Hematopoietic multipotent progenitor cell treated with erythropoietin and hydrocortisone succinate and interleukin-3 and kit ligand, for 6 days (in vitro differentiated cells): ENCODE results near the gene OR1S2.
"Not testable (repeated sequence)": the region's sequence is repeated elsewhere in the genome, so short reads cannot be mapped to it uniquely, and the experiment has no call there.

Experiments used
- DNase-seq: peaks from one replicate; pipeline ENCODE4 v3.0.0-alpha.2; 2015

OR1S2 gene, protein sequence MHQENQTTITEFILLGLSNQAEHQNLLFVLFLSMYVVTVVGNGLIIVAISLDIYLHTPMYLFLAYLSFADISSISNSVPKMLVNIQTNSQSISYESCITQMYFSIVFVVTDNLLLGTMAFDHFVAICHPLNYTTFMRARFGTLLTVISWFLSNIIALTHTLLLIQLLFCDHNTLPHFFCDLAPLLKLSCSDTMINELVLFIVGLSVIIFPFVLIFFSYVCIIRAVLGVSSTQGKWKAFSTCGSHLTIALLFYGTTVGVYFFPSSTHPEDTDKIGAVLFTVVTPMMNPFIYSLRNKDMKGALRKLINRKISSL

DNA sequence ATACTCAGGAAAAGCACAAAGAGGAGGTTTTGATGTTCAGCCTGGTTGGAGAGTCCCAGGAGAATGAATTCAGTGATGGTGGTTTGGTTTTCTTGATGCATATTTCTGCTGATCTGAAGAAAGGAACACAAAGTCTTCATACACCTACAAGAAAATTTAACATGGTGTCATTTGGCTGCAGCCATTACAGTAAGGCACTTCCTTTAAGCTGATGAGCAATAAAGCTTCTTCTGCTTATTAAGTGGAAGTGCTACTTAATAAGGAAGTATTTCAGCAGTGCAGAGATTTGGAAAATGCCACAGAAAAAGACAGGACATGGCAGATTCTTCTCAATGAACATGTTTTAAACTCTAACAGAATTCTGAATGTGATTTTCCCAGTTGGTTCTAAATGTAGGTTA is at the start of gene OR1S2:
Gene OR1S2 (minus strand): TSS at position 101 of the 400 bp plus-strand sequence. CDS start 0 bp downstream, at position 101.
- DNase-seq, result no peak

DNA sequence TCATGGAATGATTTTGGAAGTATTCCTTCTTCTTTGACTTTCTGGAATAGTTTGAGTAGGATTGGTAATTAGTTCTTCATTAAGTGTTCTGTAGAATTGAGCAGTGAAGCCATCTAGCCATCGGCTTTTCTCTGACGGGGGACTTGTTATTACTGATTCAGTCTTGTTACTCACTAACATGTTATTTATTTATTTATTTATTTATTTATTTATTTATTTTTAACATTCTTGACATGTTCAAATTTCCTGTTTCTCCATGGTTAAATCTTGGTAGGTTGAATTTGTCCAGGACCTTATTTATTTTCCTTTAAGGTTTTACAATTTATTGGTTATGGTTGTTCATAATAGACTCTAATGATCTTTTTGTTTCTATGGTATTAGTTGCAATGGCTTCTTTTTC is 40.0 kb upstream of the OR1S2 start:
- no peak for DNase-seq

DNA sequence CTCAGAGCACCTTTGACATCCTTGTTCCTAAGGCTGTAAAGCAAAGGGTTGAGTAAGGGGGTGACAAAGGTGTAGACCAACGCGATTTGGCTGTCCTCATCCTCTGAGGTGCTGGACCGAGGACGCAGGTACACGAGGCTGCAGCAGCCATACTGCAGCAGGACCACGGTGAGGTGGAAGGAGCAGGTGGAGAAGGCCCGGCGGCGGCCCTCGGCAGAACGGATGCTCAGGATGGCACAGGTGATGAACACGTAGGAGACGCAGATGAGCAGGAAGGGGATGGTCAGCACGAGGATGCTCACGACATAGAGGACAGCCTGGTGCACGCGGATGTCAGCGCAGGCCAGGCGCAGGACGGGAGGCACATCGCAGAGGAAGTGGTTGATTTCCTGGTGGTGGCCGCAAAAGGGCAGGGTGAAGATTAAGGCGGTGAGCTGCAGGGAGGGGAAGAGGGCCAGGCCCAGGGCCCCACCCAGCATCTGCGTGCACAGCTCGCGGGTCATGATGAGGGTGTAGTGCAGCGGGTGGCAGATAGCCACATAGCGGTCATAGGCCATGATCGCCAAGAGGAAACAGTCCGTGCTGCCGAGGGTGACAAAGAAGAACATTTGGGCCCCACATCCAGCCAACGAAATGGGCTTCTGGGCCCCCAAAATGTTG is 24.1 kb upstream of the OR1S2 start:
- no peak for DNase-seq

DNA sequence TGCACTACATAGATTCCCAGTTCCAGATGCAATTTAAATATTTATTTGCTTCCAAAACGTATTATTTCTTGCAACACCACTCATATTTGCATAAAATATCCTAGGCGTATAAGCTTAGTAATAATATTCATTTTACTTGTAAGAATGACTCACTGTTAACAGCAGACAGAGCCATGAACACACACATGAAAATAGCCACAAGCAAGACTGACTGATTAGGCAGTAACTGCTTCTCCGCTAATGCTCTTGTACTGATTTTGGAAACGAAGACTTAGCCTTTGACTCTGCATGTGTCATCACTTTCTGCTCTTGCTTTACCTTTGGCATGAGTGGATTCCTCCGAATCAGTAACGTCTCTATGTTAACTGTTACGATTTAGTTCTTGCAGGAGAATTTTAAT is 18.8 kb upstream of the OR1S2 start:
- DNase-seq, result no peak

DNA sequence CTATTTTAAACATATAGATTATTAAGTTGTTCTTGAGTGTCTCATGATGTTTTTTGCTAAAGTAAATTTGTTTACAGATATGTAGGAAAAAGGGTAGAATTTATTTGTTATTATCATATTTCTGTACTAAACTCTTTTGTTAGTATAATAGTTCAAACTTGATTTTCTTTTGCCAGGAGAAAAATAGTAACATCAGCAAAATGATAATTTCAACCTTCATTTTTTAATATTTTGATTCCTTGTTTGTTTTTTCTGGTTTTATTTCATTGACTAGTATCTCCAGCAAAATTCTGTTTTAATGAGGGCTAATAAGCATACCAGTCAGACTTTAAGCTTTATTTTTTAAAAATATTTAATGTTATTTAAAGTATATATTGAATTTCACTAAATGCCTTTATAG is 12.5 kb upstream of the OR1S2 start:
- no peak for DNase-seq

DNA sequence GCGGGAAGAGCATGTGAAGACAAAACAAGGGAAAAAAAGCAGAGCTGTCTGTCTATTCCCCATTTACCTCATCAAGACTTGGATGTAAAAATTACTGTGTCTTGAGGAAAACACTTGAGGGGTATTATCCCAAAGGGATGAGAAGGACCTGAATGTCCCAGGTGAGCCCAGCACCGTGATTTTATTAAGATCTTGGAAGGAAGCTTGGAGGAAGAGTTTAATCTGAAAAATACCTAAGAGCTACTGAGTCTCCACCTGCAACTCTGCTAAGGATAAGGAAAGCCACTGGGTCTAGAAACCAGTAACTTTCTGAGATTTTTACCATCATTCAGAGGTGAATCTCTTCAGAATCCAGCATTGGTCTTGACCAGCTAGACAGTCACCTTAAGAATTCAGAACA is 8.5 kb upstream of the OR1S2 start, which contains the start of gene OR1S1:
Gene OR1S1 (plus strand): TSS at position 301 of the 400 bp plus-strand sequence.
- not testable (repeated sequence) for DNase-seq

DNA sequence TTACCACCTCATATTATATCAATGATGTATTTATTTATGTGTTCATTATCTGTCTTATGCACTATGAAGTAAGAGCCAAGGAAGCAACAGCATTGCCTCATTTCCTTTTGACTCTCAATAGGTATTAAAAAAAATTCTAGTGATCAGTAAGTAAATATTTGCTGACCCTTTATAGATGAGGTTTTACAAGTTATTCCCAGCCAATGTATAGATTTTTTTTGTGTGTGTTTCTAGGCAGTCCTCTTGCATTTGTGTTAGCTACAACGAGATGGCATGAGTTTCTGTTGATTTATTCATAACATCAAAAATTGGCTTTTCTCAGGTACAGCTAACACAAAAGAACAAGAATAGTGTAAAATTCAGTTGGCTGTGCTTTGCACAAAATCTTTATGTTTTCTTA is 4.7 kb downstream of the OR1S2 start:
- no peak for DNase-seq

DNA sequence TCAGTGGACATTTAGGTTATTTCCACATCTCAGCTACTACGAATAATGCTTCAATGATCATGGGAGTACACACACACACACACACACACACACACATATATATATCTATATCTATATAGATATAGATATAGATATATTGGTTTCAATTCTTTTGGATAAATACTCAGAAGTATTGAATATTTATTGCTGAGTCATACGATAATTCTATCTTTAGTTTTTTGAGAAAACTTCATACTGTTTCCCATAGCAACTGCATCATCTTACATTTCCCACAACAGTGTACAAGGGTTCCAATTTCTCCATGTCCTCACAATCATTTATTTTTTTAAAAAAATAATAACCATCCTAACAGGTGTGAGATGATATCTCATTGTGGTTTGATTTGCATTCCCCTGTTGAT is 8.0 kb downstream of the OR1S2 start:
- no peak for DNase-seq

DNA sequence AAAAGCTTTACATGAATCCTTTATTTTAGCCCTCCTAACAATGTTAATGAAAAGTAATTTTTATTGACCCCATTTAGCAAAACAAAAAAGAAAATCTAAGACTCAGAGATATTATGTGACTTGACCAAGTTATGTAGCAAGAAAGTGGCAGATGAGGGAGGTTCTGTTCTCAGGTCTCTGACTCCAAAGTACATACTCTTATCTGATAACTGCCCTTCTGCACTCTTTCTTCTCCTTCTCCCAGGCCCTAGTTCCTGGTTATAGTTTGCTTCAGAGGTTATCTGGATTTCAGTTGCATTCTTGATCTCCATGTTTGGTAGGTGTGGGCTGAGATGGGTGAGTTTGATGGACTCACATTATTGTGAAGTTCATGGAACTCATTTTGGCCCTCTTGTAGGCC is 10.6 kb downstream of the OR1S2 start:
- no peak for DNase-seq

DNA sequence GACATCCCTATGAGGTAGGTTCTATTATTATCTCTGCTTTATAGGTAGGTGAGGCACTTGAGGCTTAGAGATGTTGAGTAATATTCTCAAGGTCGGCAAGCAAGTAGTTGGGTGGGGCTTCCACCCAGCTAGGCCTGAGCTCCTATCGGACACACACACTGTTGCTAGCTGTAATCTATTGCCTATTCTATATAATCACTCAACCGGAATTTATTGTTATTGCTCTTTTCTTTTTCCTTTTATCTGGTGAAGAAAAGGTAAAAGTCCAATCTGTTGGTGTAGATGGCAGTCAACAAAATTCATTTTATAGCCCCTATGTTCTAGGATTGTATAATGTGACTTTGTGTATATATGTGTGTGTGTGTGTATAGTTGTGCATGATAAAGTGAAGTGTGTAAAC is 11.7 kb downstream of the OR1S2 start:
- DNase-seq, result no peak

DNA sequence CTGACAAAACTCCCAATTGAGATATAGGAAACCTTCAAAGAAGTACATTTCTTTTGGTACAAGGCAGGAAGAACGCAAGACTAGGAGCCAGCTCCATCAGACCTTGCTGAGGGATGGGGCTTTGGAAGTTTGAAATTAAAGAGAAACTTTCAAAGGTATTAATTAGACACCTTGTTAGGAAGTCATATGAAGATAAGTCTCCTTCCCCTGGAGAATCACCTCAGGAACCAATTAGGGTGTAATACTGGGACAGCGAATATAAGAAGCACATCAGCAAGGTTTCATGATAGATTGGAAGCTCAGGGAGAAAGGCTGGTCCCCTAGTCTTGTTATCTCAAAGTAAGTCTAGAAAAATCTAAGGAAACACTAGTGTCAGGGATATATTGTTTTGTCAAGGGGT is 15.2 kb downstream of the OR1S2 start, which contains the start of gene OR9Q2:
Gene OR9Q2 (plus strand): TSS at position 301 of the 400 bp plus-strand sequence. CDS start 1,421 bp downstream, outside the sequence.
- DNase-seq, result no peak

DNA sequence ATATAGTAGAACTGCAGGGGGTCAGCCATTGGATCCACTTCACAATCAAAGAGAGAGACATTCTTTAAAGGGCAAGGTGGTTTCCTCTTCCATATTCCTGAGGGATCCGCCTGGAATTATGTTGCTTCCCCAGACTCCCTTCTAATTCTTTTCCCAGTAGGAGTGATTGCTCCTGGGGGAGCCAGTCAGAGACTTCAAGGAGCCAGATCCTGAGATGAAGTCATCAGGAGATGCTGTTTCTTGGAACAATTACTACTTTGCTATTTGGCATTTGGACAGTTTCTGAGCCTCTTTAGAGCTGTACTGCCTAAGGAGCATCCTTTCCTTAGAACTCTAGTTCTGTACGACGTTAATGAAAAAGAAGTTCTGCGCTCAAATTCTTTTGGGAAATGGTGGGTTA is 17.0 kb downstream of the OR1S2 start:
- no peak for DNase-seq

DNA sequence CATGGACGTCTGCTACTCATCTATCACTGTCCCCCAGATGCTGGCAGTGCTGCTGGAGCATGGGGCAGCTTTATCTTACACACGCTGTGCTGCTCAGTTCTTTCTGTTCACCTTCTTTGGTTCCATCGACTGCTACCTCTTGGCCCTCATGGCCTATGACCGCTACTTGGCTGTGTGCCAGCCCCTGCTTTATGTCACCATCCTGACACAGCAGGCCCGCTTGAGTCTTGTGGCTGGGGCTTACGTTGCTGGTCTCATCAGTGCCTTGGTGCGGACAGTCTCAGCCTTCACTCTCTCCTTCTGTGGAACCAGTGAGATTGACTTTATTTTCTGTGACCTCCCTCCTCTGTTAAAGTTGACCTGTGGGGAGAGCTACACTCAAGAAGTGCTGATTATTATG is 24.3 kb downstream of the OR1S2 start:
- DNase-seq, result peak; percentile 2

DNA sequence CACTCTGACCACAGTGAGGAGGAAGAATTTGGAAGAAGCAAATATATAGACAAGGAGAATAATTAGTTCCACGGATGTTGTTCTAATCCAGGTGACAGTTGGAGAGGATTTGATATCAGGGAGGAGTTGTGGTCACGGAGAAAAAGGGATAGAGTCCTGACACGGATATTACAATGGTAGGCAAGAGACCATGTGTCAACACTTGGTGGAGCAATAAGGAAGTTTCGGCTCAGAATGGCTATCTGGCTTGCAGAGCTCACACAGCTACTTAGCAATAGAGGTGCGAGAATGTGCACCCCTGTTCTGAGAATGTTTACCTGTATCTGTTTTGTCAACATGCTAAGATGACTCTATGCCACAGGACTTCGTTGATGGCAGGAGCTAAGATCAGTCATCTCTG is 25.5 kb downstream of the OR1S2 start:
- DNase-seq, result no peak

DNA sequence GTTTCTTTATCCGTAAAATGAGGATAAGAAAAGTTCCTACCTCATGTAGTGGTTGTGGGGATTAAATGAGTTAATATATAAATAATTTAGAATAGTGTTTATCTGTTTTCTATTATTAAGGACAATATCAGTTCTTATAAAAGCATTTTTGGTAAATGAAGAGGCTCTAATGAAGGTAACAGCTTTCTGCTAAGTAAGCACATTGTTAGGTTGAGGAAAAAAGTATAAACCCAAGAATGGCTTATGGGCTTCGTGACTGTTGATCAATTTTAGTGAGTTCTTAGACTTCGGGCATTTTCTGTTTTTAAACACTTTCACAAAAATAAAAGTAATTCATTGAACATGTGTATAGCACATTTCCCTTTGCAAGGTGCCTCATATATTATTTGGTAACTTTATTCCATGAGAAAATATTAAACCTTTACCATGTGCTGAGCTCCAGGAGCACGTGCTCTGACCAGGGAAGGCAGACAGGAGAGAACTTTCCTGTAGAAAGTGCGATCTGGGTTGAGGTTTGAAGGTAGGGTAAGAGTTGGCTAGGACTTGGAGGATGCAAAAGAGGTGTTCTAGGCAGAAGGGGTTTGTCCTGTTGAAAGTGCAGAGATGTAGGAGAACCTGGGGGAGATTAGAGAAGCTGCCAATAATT is 26.4 kb downstream of the OR1S2 start:
- no peak for DNase-seq

DNA sequence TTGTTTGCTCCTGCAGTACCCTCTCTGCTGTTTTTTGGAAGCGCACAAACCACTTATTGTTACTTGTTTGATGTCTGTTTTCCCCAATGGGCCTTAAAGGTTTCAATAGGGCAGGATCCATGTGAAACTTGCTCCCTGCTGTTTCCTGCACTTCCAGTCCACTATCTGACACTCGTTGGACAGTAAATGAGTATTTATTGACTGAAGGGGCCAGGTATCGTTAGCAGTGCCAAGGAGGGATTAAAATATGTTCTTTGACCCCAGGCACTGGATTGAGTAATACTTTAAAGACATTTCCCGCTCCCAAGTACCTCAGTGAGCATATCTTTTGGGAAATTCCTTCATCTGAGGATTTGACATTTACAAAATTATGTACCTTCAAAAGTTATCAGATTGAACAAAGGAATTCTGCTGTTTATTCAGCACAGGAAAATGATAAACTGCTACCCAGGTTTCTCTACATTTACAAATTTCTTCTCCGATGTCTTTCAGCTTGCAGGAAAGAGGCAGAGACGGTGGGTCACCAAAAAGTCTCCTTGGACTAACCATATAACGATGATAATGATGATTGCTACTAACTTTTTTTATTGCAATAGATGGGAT is 38.3 kb downstream of the OR1S2 start:
- no peak for DNase-seq

DNA sequence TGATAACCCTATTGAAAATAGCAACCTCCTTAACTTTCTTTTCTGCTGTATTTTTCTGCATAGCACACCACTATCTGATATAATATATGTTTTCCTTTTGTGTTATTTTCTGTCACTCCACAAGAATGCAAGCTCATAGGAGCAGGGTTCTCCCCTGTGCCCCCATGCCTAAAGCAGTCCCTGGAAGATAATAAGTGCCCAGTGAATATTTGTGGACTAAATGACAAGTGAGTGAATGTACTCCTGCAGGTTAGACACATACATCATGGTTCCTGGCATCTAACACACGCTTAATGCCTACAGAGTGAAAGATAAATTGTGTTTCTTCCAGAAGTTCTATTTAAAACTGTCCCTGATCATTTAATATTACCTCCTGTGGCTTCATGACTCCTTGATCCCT is 39.0 kb downstream of the OR1S2 start:
- DNase-seq, result no peak

DNA sequence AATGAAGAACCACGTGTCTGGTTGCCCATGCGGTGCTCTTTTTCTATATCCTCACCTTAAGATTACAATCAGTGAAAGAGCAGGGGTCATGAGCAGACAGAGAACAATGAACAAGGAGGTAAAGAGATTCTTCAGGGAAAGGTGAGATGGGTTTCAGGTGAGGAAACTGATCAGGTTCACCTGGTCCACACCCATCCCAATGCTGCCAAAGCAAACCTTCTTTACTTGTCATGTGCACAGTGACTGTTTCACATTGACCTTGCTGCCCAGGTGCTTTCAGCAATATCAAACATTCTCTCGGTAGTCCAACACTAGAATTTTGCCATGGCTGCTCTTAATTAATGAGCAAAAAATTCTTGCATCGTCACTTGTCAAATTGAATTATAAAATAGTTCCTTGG is 39.6 kb downstream of the OR1S2 start:
- DNase-seq, result no peak
